ENCODE results near the gene ASF1B. TPM values are rescaled to one million over a fixed set of nuclear protein-coding genes. Genes with fewer than 3 reads are reported as not detected.
A peak's percentile ranks its signal among the peaks of the same experiment; 100 is the strongest.

Gene ASF1B
- total RNA-seq, 1 experiment from 2014 or later = 38.4 TPM

- TF ChIP-seq IRF1 (CRISPR knock-in tag; IDR thresholded peaks at IDR 0.05) = no peak
- TF ChIP-seq NFYB (CRISPR knock-in tag; conservative IDR thresholded peaks at IDR 0.05; ENCODE audit: low read depth) = no peak
- TF ChIP-seq RELA (CRISPR knock-in tag; IDR thresholded peaks at IDR 0.05; ENCODE audit: borderline replicate concordance) = no peak
- no peak for TF ChIP-seq JUN (CRISPR knock-in tag; IDR thresholded peaks at IDR 0.05)
- no peak for TF ChIP-seq NFATC4 (CRISPR knock-in tag; IDR thresholded peaks at IDR 0.05)
- no peak for TF ChIP-seq TEAD4 (CRISPR knock-in tag; IDR thresholded peaks at IDR 0.05)
- TF ChIP-seq ZNF219 (CRISPR knock-in tag; IDR thresholded peaks at IDR 0.05; ENCODE audit: borderline replicate concordance) = no peak
- TF ChIP-seq NR1H2 (CRISPR knock-in tag; IDR thresholded peaks at IDR 0.05) = no peak
- TF ChIP-seq HMGA2 (CRISPR knock-in tag; IDR thresholded peaks at IDR 0.05) = no peak
- TF ChIP-seq FOXJ3 (CRISPR knock-in tag; IDR thresholded peaks at IDR 0.05; ENCODE audit: borderline replicate concordance) = no peak
Measured at GRCh38 chr19:14112051-14112808, 24.2 kb downstream of the ASF1B start (continued).

GRCh38 chr19:14111486-14111885 is 24.9 kb downstream of the ASF1B start:
- peaks cover 28% of the 10 kb centered on the region for H3K4me1 Mint-ChIP-seq
- ATAC-seq (no peak), DNase-seq (ENCODE audit: low spot score) (no peak)
- H3K9me3 Mint-ChIP-seq = no peaks in the 10 kb centered on the region
- H3K4me3 Mint-ChIP-seq = no peak overlapping the region
- TF ChIP-seq MAX (CRISPR knock-in tag; IDR thresholded peaks at IDR 0.05) = no peak
- peak; percentile 88; the same call in 1 of the 2 replicates for TF ChIP-seq ZNF121 (CRISPR knock-in tag; IDR thresholded peaks at IDR 0.05)
- no peak overlapping the region for H3K27ac Mint-ChIP-seq
- 0 out of 2 replicates have a peak, but pooled peaks cover 5% of the 10 kb centered on the region for H3K27me3 Mint-ChIP-seq (ENCODE audit: low read depth)
- POLR2A ChIA-PET = interaction anchor here (0.6 to 1.0 kb wide), 2 partner anchors 25 to 226 kb away, joined by 3 to 4 read pairs; no protein-coding TSS in a partner anchor
- CTCF ChIA-PET = interaction anchor here (0.6 to 4.1 kb wide), 8 partner anchors 8 to 302 kb away, joined by 3 to 21 read pairs (median 3); partner anchors contain the start of genes ASF1B and C19orf67
- H3K36me3 Mint-ChIP-seq = no peaks in the 10 kb centered on the region

GRCh38 chr19:14110650-14111049 is 25.7 kb downstream of the ASF1B start:
- H3K27me3 Mint-ChIP-seq (ENCODE audit: low read depth) = no peaks in the 10 kb centered on the region
- POLR2A ChIA-PET = no interaction called here
- CTCF ChIA-PET = interaction anchor here (1.5 to 4.1 kb wide), 2 partner anchors 19 to 26 kb away, joined by 5 to 21 read pairs; partner anchors contain the start of gene ASF1B

More at GRCh38 chr19:14110650-14111049, 25.7 kb downstream of the ASF1B start:
- Mint-ChIP-seq H3K27ac (no peak overlapping the region), H3K4me3 (no peak overlapping the region), H3K4me1 (peaks cover 21% of the 10 kb centered on the region), H3K9me3 (no peaks in the 10 kb centered on the region), H3K36me3 (no peaks in the 10 kb centered on the region)
- ATAC-seq (no peak), DNase-seq (ENCODE audit: low spot score) (no peak)
- no peak for TF ChIP-seq ZNF317 (CRISPR knock-in tag; IDR thresholded peaks at IDR 0.05; ENCODE audit: borderline replicate concordance, low read depth)
- TF ChIP-seq RORB (CRISPR knock-in tag; IDR thresholded peaks at IDR 0.05) = no peak
- TF ChIP-seq IRF2 (CRISPR knock-in tag; IDR thresholded peaks at IDR 0.05; ENCODE audit: borderline replicate concordance, low read depth) = no peak
- no peak for TF ChIP-seq ZNF396 (CRISPR knock-in tag; IDR thresholded peaks at IDR 0.05; ENCODE audit: borderline replicate concordance)
- TF ChIP-seq ZNF121 (CRISPR knock-in tag; IDR thresholded peaks at IDR 0.05) = no peak
- TF ChIP-seq AR (CRISPR knock-in tag; IDR thresholded peaks at IDR 0.05) = no peak
- no peak for TF ChIP-seq ELF4 (CRISPR knock-in tag; IDR thresholded peaks at IDR 0.05; ENCODE audit: low read depth)

All from WTC11 (cell line).